HepG2 (cell line): ENCODE results near the gene OR6S1. TPM values are rescaled to one million over a fixed set of nuclear protein-coding genes. Genes with fewer than 3 reads are reported as not detected.

Source experiments
- BCLAF1 ChIP-seq: fragments of 450-650 bp; IDR thresholded peaks from 2 replicates; pipeline ENCODE4 v1.6.1; 2017; ENCODE audit warnings: mild to moderate bottlenecking
- CCDC6 ChIP-seq: sonication (generic); formaldehyde crosslinking; IDR thresholded peaks from 2 replicates; pipeline ENCODE4 v1.8.1; 2022; ENCODE audit warnings: mild to moderate bottlenecking, missing genetic modification reagents, moderate library complexity
- DPF2 ChIP-seq: sonication (generic); formaldehyde crosslinking; IDR thresholded peaks from 2 replicates; pipeline ENCODE4 v1.4.0; 2020; ENCODE audit warnings: mild to moderate bottlenecking, low read depth, missing genetic modification reagents, borderline replicate concordance
- EHMT2 ChIP-seq: fragments of 200-600 bp; sonication (generic); IDR thresholded peaks from 2 replicates; pipeline ENCODE4 v1.7.0; 2017; ENCODE audit warnings: antibody characterized with exemption, low read depth, low read length, borderline replicate concordance
- HMG20B ChIP-seq: conservative IDR thresholded peaks from 2 replicates; pipeline ENCODE4 v1.6.1; 2016; ENCODE audit warnings: missing genetic modification reagents, missing compliant biosample characterization
- IRF2 ChIP-seq: IDR thresholded peaks from 2 replicates; pipeline ENCODE4 v1.6.1; 2018; ENCODE audit warnings: missing genetic modification reagents, missing compliant biosample characterization
- NFYB ChIP-seq: sonication (generic); formaldehyde crosslinking; IDR thresholded peaks from 2 replicates; pipeline ENCODE4 v1.4.0; 2020; ENCODE audit warnings: missing genetic modification reagents
- NR0B2 ChIP-seq: sonication (generic); formaldehyde crosslinking; IDR thresholded peaks from 2 replicates; pipeline ENCODE4 v1.4.0; 2020; ENCODE audit warnings: mild to moderate bottlenecking, missing genetic modification reagents
- NR2F1 ChIP-seq, 2 experiments: fragments of 450-650 bp in 1 of 2; formaldehyde crosslinking in 1 of 2; IDR thresholded peaks; 2 replicates each; pipeline versions ENCODE4 v1.5.0 to v1.6.1; 2016 to 2020; ENCODE audit warnings: mild to moderate bottlenecking in 1 of 2, missing compliant biosample characterization in 1 of 2, missing genetic modification reagents in 1 of 2, moderate library complexity in 1 of 2
- REXO4 ChIP-seq: sonication (generic); formaldehyde crosslinking; IDR thresholded peaks from 2 replicates; pipeline ENCODE4 v1.8.0; 2022; ENCODE audit warnings: missing genetic modification reagents, mild to moderate bottlenecking, borderline replicate concordance
- SMARCE1 ChIP-seq: fragments of 450-650 bp; IDR thresholded peaks from 2 replicates; pipeline ENCODE4 v1.6.1; 2017; ENCODE audit warnings: borderline replicate concordance
- SMC3 ChIP-seq: IDR thresholded peaks from 2 replicates; pipeline ENCODE4 v1.6.1; 2011; ENCODE audit warnings: low read length, improper control_type of control experiment
- SRSF1 ChIP-seq: fragments of 200-400 bp; formaldehyde crosslinking; optimal IDR thresholded peaks from 2 replicates; pipeline ENCODE3; 2017; ENCODE audit warnings: mild to moderate bottlenecking, low read depth, low read length, moderate library complexity
- TIGD3 ChIP-seq: sonication (generic); formaldehyde crosslinking; IDR thresholded peaks from 2 replicates; pipeline ENCODE4 v1.5.1; 2020; ENCODE audit warnings: mild to moderate bottlenecking, missing genetic modification reagents, borderline replicate concordance
- ZBTB39 ChIP-seq: sonication (generic); formaldehyde crosslinking; IDR thresholded peaks from 2 replicates; pipeline ENCODE4 v1.5.0; 2020; ENCODE audit warnings: missing genetic modification reagents
- ZNF160 ChIP-seq: sonication (generic); formaldehyde crosslinking; IDR thresholded peaks from 2 replicates; pipeline ENCODE4 v1.8.0; 2022; ENCODE audit warnings: mild to moderate bottlenecking, inconsistent platforms, missing genetic modification reagents
- ZNF256 ChIP-seq: sonication (generic); formaldehyde crosslinking; conservative IDR thresholded peaks from 2 replicates; pipeline ENCODE4 v1.4.0; 2020; ENCODE audit warnings: missing genetic modification reagents
- ZNF276 ChIP-seq: sonication (generic); formaldehyde crosslinking; IDR thresholded peaks from 2 replicates; pipeline ENCODE4 v1.4.0; 2020; ENCODE audit warnings: mild to moderate bottlenecking, low read depth, missing genetic modification reagents
- ZNF326 ChIP-seq: sonication (generic); formaldehyde crosslinking; IDR thresholded peaks from 2 replicates; pipeline ENCODE4 v1.4.0; 2020; ENCODE audit warnings: missing genetic modification reagents, borderline replicate concordance
- ZNF441 ChIP-seq: sonication (generic); formaldehyde crosslinking; IDR thresholded peaks from 2 replicates; pipeline ENCODE4 v1.7.0; 2021; ENCODE audit warnings: missing genetic modification reagents, borderline replicate concordance
- ZNF557 ChIP-seq: sonication (generic); formaldehyde crosslinking; IDR thresholded peaks from 2 replicates; pipeline ENCODE4 v1.4.0; 2020; ENCODE audit warnings: missing genetic modification reagents
- polyA plus RNA-seq, 8 experiments: library from polyadenylated mRNA; depleted of rRNA in 3 of 8; stranded (reverse) in 7 of 8; unstranded in 1 of 8; fragments of >200 nt; fragmentation: Illumina TruSeq in 4 of 8; extraction: Trizol in 4 of 8; gene quantifications; 2 replicates each; pipeline versions ENCODE4 v1.2.1 to v1.2.3, GENCODE V29; 2011 to 2016; ENCODE audit warnings: low read depth in 4 of 8, missing spikeins in 1 of 8, mixed read lengths in 1 of 8; ENCODE audit not compliant: insufficient read depth in 1 of 8
- total RNA-seq, 5 experiments: library from RNA; depleted of rRNA; stranded (reverse); fragments of >200 nt; fragmentation: Illumina TruSeq; extraction: Trizol; gene quantifications; 2 replicates each; pipeline ENCODE4 v1.2.3, GENCODE V29; 2016; ENCODE audit warnings: low read depth in 1 of 5

The OR6S1 gene
- total and polyA plus RNA-seq, 2 of the 13 experiments (the other 11 are each of a cell fraction or from before 2014, with no cell fraction given): 0.09 TPM; not detected in 1

- TF ChIP-seq NR0B2 (CRISPR knock-in tag): no peak
- TF ChIP-seq TIGD3 (CRISPR knock-in tag): no peak
- TF ChIP-seq REXO4: no peak
- no peak for TF ChIP-seq ZBTB39 (CRISPR knock-in tag)
- TF ChIP-seq CCDC6 (CRISPR knock-in tag): no peak
- TF ChIP-seq SRSF1: no peak
- no peak for TF ChIP-seq ZNF441
- no peak for TF ChIP-seq SMARCE1
- no peak for TF ChIP-seq EHMT2
- TF ChIP-seq DPF2 (CRISPR knock-in tag): peak; percentile 36; the same call in 1 of the 2 replicates
- TF ChIP-seq ZNF276: no peak
- TF ChIP-seq BCLAF1: no peak
- no peak for TF ChIP-seq ZNF256 (CRISPR knock-in tag)
- TF ChIP-seq ZNF326 (CRISPR knock-in tag): no peak
- TF ChIP-seq HMG20B: 0 out of 2 replicates have a peak, but pooled peaks have one; percentile 49
- TF ChIP-seq ZNF160: no peak
- TF ChIP-seq ZNF557: no peak
- no peak for TF ChIP-seq SMC3
- TF ChIP-seq NFYB (CRISPR knock-in tag): no peak
- TF ChIP-seq IRF2: peak; percentile 38; the same call in 1 of the 2 replicates
- TF ChIP-seq NR2F1 (CRISPR knock-in tag; IDR thresholded peaks at IDR 0.05): peak in 1 of 2 experiments; percentile 17; a peak in 1 of 4 replicates
These were observed 30.2 kb upstream of the OR6S1 start (continued) for GRCh38 chr14:20671597-20672283.
